ENCODE measurements around the gene STIM1. TPM values are rescaled to one million over a fixed set of nuclear protein-coding genes. Genes with fewer than 3 reads are reported as not detected.
"Not testable (repeated sequence)": the region's sequence is repeated elsewhere in the genome, so short reads cannot be mapped to it uniquely, and the experiment has no call there.

Gene STIM1
- total RNA-seq, 1 donor from 2014 or later = 60.7 TPM

DNA sequence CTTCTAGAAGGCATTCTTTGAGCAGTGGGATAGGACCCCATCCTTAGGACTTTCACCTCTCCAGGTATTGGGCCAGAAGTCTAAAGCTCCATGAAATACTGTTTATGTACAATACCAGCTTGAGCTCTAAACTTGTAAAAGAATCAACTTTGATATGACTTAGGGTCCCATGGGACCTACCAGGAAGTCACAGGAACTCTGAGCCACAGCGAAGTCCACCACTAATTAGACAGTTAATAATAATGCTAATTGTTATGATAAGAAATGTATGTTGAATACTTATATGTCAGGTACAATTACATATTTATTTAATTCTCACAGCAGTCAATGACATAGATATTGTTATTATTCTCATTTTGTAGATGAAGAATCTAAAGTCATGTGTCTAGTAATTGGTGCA, 35.3 kb downstream of the STIM1 start:
- H3K9me3 ChIP-seq = no peaks in the 10 kb centered on the region
- intact Hi-C loops (cut with DNase I) = no loop called here
- no peaks in the 10 kb centered on the region for H3K36me3 ChIP-seq
- no peak for DNase-seq
- peaks cover 14% of the 10 kb centered on the region for H3K4me1 ChIP-seq
- H3K27me3 ChIP-seq = no peaks in the 10 kb centered on the region
- no peak overlapping the region for H3K4me3 ChIP-seq
- no peak for ATAC-seq
- H3K27ac ChIP-seq = no peak overlapping the region
- TF ChIP-seq, protein P1, sequence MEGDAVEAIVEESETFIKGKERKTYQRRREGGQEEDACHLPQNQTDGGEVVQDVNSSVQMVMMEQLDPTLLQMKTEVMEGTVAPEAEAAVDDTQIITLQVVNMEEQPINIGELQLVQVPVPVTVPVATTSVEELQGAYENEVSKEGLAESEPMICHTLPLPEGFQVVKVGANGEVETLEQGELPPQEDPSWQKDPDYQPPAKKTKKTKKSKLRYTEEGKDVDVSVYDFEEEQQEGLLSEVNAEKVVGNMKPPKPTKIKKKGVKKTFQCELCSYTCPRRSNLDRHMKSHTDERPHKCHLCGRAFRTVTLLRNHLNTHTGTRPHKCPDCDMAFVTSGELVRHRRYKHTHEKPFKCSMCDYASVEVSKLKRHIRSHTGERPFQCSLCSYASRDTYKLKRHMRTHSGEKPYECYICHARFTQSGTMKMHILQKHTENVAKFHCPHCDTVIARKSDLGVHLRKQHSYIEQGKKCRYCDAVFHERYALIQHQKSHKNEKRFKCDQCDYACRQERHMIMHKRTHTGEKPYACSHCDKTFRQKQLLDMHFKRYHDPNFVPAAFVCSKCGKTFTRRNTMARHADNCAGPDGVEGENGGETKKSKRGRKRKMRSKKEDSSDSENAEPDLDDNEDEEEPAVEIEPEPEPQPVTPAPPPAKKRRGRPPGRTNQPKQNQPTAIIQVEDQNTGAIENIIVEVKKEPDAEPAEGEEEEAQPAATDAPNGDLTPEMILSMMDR (IDR thresholded peaks at IDR 0.05) = no peak

DNA sequence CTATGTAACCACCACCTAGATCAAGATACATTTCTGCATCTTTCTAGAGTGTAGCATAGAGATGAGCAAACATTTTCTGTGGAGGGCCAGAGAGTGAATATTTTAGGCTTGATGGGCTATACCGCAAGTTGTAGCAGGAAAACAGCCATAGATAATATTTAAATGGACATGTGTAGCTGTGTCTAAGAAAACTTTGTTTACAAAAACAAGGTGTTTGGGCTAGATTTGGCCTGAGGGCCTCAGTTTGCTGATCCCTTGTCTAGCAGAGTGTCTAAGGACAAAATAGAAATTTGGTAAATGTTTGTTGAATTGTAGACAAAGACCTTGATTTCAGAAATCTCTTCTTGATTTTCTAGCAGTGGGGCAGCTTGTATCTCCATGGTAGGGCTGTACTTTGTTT, 36.3 kb downstream of the STIM1 start:
- H3K9me3 ChIP-seq = no peaks in the 10 kb centered on the region
- DNase-seq (no peak), ATAC-seq (no peak)
- no peak overlapping the region for H3K4me3 ChIP-seq
- H3K27ac ChIP-seq = no peak overlapping the region
- no peaks in the 10 kb centered on the region for H3K36me3 ChIP-seq
- TF ChIP-seq, protein P1 (IDR thresholded peaks at IDR 0.05) = no peak
- H3K27me3 ChIP-seq = no peaks in the 10 kb centered on the region
- intact Hi-C loops (cut with DNase I) = no loop called here
- H3K4me1 ChIP-seq = peaks cover 14% of the 10 kb centered on the region

DNA sequence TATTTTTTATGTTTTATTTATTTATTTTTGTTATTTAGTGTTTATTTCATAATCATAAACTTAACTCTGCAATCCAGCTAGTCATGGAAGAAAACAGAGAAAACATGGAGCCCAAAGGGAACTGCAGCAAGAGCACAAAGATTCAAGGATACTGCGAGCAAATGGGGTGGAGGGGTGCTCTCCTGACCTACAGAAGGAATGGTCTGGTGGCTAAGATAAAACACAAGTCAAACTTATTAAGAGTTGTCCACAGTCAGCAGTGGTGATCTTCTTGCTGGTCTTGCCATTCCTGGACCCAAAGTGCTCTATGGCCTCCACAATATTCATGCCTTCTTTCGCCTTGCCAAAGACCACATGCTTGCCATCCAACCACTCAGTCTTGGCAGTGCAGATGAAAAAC, 36.7 kb downstream of the STIM1 start:
- DNase-seq (no peak), ATAC-seq (no peak)
- Histone ChIP-seq H3K9me3 (no peaks in the 10 kb centered on the region), H3K36me3 (no peaks in the 10 kb centered on the region), H3K27me3 (no peaks in the 10 kb centered on the region), H3K27ac (no peak overlapping the region), H3K4me1 (peaks cover 14% of the 10 kb centered on the region), H3K4me3 (no peak overlapping the region)
- intact Hi-C loops (cut with DNase I) = no loop called here
- TF ChIP-seq, protein P1 (IDR thresholded peaks at IDR 0.05) = no peak

DNA sequence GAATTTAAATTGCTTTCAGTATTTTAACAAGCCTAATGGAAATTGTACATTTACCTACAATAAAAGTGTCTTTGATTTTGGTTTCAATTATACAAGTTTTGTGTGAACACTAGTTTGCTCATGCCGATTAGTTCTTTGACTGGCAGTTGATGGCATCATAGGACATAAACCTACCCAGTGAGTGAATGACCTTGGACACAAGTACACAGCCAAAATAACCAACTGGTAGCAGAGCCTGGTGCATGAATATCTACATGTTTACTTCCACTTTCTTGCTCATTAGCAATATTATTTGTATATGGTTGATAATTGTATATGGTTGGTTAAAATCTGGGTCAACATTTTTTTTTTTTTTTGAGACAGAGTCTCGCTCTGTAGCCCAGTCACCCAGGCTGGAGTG, 37.8 kb downstream of the STIM1 start:
- no peaks in the 10 kb centered on the region for H3K9me3 ChIP-seq
- H3K27ac ChIP-seq = peak overlapping the region; percentile 65
- TF ChIP-seq, protein P1 (IDR thresholded peaks at IDR 0.05) = no peak
- ATAC-seq (no peak), DNase-seq (no peak)
- H3K4me3 ChIP-seq = no peak overlapping the region
- intact Hi-C loops (cut with DNase I) = no loop called here
- peaks cover 14% of the 10 kb centered on the region for H3K4me1 ChIP-seq
- no peaks in the 10 kb centered on the region for H3K36me3 ChIP-seq
- H3K27me3 ChIP-seq = no peaks in the 10 kb centered on the region

DNA sequence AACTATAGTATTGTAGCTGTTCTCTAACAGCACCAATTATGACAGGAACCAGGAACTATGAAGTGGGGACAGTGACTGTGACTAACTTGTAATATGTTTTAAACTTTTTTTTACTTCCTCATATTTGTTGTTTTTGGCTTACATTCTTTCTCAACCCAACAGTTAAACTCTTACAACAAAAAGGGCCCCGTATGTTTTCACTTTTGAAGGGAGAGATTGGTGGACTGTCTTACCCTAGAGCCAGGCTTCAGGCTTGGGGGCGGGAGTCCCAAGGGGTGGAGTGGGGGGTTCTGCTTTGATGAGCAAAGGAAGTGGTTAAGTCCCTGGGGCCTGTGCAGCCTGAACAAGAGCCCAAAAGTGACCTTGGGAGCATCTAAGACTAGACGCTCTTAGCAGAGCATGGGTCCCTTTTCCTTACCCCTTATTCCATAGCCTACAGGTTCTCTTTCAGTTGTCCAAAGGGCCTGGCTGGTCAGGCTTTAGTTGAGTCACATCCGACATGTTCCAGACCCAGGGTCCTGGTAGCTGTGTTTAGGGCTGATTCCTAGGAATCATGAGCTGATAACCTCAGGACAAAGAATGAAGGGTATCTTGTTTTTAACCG, 38.8 kb downstream of the STIM1 start:
- Histone ChIP-seq H3K27me3 (no peaks in the 10 kb centered on the region), H3K4me1 (peaks cover 14% of the 10 kb centered on the region), H3K9me3 (no peaks in the 10 kb centered on the region), H3K4me3 (no peak overlapping the region), H3K36me3 (no peaks in the 10 kb centered on the region), H3K27ac (peak overlapping the region; percentile 65)
- intact Hi-C loops (cut with DNase I) = no loop called here
- ATAC-seq = peak; percentile 85
- TF ChIP-seq, protein P1 (IDR thresholded peaks at IDR 0.05) = no peak
- no peak for DNase-seq

DNA sequence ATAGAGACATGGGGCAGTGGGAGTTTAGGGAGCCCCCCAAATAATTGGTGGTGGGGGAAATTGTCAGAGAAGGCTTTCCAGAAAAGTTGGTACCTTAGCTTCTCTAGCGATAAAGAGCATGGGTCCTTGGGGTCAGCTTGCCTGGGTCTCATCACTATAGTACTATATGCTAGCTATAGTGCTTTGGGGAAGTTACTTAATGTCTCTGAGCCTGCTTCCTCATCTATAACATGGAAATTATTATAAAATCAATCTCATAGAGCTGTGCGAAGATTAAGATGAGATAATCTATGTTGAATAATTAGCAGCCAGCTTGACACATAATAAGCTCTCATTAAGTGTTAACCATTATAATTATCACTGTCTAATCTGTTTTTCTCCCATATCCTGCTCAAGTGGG, 41.2 kb downstream of the STIM1 start:
- intact Hi-C loops (cut with DNase I) = no loop called here
- Histone ChIP-seq H3K4me3 (no peak overlapping the region), H3K27ac (no peak overlapping the region), H3K27me3 (no peaks in the 10 kb centered on the region), H3K36me3 (no peaks in the 10 kb centered on the region), H3K9me3 (no peaks in the 10 kb centered on the region), H3K4me1 (peaks cover 18% of the 10 kb centered on the region)
- DNase-seq (no peak), ATAC-seq (peak; percentile 57)
- TF ChIP-seq, protein P1 (IDR thresholded peaks at IDR 0.05) = no peak

DNA sequence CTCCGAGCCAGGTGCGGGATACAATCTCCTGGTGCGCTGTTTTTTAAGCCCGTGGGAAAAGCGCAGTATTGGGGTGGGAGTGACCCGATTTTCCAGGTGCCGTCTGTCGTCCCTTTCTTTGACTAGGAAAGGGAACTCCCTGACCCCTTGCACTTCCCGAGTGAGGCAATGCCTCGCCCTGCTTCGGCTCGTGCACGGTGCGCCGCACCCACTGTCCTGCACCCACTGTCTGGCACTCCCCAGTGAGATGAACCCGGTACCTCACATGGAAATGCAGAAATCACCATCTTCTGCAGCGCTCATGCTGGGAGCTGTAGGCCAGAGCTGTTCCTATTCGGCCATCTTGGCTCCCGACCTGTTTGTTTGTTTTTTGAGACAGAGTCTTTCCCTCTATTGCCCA, 44.8 kb downstream of the STIM1 start:
- H3K27ac ChIP-seq; H3K36me3 ChIP-seq; DNase-seq; ATAC-seq; H3K9me3 ChIP-seq; H3K4me3 ChIP-seq; H3K27me3 ChIP-seq; intact Hi-C loops (cut with DNase I): not testable (repeated sequence)
- peaks cover 33% of the 10 kb centered on the region for H3K4me1 ChIP-seq
